GM12801 (cell line): Measurements from ENCODE around the gene FAM168A.

Experiments used
- CTCF ChIP-seq: IDR thresholded peaks from one replicate; pipeline ENCODE4 v1.5.1; 2011; ENCODE audit warnings: control low read depth; ENCODE audit not compliant: insufficient read length; ENCODE audit errors: extremely low read depth

FAM168A gene

DNA sequence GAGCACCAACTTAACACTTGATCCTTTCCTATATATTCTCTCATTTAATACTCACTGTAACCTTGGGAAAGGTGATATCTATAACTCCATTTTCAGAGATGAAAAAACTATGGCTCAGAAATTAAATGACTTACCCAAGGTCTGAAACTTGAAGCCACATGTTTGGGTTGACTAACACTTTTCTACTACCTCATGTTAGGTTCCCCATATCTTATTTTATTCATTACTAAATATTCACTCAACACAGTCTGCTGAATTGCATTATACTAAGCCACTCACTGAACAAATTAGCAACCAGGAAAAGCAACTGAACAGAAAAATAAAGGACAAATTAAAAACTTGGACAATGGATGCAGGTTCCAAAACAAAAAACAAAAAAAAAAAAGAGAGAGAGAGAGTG lies 59.9 kb downstream of the FAM168A start:
- TF ChIP-seq CTCF: no peak

- TF ChIP-seq CTCF: no peak
Measured at GRCh38 chr11:73536961-73537360, 61.0 kb downstream of the FAM168A start.

DNA sequence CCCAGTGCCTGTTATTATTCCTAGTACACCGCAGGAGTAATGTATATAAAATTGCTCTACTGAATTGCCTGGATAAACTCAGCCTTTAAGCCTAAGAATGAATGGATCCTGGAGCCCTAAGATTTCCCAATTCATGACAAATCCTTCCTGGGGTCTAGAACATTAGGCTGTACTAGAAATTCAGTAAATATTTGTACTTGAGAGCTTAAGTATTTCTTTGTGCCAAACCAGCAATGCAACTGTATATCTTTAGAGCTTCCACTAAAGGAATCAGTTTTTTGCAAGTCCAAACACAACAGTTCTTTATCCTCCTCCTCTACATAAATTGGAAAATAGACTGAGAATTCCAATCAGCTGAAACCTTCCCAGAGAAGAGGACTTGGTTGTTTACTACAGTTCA lies 65.6 kb downstream of the FAM168A start:
- TF ChIP-seq CTCF: no peak

GRCh38 chr11:73531386-73531785 lies 66.5 kb downstream of the FAM168A start:
- no peak for TF ChIP-seq CTCF

DNA sequence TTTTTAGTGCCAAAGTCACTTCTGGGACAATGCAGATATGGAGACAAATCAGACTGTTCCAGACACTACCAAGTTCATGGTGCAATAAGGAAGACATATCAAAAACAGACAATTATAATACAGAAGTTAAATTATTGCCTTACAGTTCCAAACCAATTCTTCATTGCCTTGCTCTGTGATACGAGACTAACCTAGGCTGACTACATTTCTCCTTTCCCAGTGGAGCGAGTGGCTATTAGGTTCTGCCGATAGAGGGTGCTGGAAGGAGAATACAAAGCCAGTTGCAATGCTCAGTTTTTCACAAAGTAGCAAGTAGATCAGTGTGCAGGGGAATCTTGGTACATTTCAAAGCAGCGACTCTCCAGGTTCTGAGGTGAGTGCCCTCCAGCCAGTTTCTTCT lies 67.8 kb downstream of the FAM168A start:
- no peak for TF ChIP-seq CTCF

DNA sequence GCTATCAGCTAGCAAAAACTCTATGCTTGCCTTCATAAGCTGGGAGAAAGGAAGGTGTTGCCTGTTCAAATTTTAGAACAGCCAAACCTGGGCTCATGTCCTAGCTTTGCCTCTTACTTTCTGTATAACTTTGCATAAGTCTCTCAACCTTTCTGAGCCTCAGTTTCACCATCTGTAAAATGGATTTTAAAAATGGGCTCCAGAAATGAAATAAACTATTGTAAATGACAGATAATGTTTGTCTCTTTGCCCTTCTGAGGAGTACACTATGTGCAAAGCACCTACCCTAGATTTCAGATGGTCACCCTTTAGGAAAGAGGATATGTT lies 68.7 kb downstream of the FAM168A start:
- TF ChIP-seq CTCF: no peak

DNA sequence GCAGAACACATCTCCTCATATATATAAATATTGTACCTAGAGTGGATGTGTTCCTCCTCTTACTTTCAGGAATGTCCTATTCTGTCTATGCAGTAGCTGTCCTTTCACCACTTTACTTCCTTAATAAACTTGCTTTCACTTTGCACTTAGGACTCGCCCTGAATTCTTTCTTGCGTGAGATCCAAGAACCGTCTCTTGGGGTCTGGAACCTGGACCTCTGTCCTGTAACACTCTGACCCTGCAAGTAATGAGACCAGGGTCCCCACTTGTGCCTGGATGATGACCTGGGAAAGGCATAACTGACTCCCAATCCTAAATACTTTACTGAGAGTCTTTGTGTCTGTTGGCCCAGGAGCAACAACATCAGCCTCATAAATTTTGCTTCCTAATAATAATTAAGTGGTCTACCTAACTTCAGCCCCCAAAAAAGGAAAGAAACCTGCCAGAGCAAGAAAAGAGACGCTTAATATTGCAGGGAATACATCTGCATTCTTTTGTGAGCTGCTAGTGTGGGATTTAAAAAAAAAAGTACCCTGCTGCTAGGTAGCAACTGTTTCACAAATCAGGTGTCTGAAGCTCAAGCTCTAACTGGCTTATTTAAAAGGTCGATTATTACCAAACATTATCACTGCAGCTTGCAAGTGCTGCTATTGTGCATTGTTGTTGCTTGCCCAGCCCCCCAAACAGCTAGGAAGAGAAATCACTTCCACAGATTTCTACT lies 69.3 kb downstream of the FAM168A start:
- no peak for TF ChIP-seq CTCF

DNA sequence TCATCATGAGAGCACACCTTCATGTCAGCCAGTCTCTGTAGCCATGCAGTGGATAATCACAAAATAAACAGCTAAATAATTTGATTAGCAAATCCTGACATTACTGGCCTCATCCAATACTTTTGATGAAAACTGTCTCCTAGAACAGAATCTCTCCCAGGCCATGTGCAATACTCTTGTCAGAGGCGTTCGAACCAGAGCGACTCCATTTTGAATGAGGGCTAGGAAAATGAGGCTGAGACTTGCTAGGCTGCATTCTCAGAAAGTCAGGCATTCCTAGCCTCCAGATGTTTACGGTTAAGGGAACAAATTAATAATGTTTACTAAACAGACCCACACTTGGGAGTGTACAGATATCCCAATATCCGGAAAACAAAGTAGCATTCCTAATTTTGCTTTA lies 69.9 kb downstream of the FAM168A start:
- no peak for TF ChIP-seq CTCF
